Activated naive CD4-positive, alpha-beta T cell treated with anti-CD3 and anti-CD28 coated beads for 36 hours (primary cell): ENCODE measurements around the gene OAS3. TPM values are rescaled to one million over a fixed set of nuclear protein-coding genes. Genes with fewer than 3 reads are reported as not detected.

Experiments used
- CTCF ChIA-PET: fragments of 350-600 bp; sonication (Branson Sonifier 250); formaldehyde crosslinking; loops from one replicate; lab custom pipeline; 2021; ENCODE audit warnings: antibody characterized with exemption; lab: Charles Lee
- DNase-seq: peaks from one replicate; pipeline ENCODE4 v3.0.0-alpha.2; 2020
- H3K27ac Mint-ChIP-seq: one replicate; pipeline ENCODE4 v1.8.0; 2021; ENCODE audit warnings: mild to moderate bottlenecking, mixed read lengths
- H3K27me3 Mint-ChIP-seq: one replicate; pipeline ENCODE4 v1.8.0; 2021; ENCODE audit warnings: low read depth, mixed read lengths
- H3K36me3 Mint-ChIP-seq: one replicate; pipeline ENCODE4 v1.8.0; 2021; ENCODE audit warnings: low read depth, mixed read lengths
- H3K4me1 Mint-ChIP-seq: one replicate; pipeline ENCODE4 v1.8.0; 2021; ENCODE audit warnings: low read depth, mixed read lengths
- H3K4me3 Mint-ChIP-seq: one replicate; pipeline ENCODE4 v1.8.0; 2021; ENCODE audit warnings: mild to moderate bottlenecking, moderate library complexity, mixed read lengths
- H3K9me3 Mint-ChIP-seq: one replicate; pipeline ENCODE4 v1.8.0; 2021; ENCODE audit warnings: mixed read lengths
- intact Hi-C: fragments of 100-400 bp; cut with micrococcal nuclease; formaldehyde crosslinking; loops from one replicate; pipeline ENCODE4 v1.15.1; 2023
- total RNA-seq, 2 experiments: library from RNA; stranded (reverse); gene quantifications; one replicate each; pipeline ENCODE4 v1.2.3, GENCODE V29; 2021

Gene OAS3
- total RNA-seq, 2 experiments from 2014 or later, result 26.1 to 28.0 TPM

- intact Hi-C loops, result no loop called here
- no peaks in the 10 kb centered on the region for H3K27me3 Mint-ChIP-seq
- H3K9me3 Mint-ChIP-seq, result no peaks in the 10 kb centered on the region
- no peak overlapping the region for H3K27ac Mint-ChIP-seq
- H3K4me1 Mint-ChIP-seq, result no peaks in the 10 kb centered on the region
- no peak for DNase-seq
- peaks cover 27% of the 10 kb centered on the region for H3K36me3 Mint-ChIP-seq
- CTCF ChIA-PET, result interaction anchor here (1.2 kb wide), 1 partner anchor 84 kb away, joined by 3 read pairs; no protein-coding TSS in a partner anchor
- H3K4me3 Mint-ChIP-seq, result no peak overlapping the region
Measured at GRCh38 chr12:112964915-112965314, 26.6 kb downstream of the OAS3 start.

- no peak overlapping the region for H3K27ac Mint-ChIP-seq
- DNase-seq, result no peak
- no peaks in the 10 kb centered on the region for H3K27me3 Mint-ChIP-seq
- CTCF ChIA-PET, result no interaction called here
- H3K4me1 Mint-ChIP-seq, result no peaks in the 10 kb centered on the region
- H3K9me3 Mint-ChIP-seq, result no peaks in the 10 kb centered on the region
- H3K36me3 Mint-ChIP-seq, result peaks cover 25% of the 10 kb centered on the region
- intact Hi-C loops, result no loop called here
- H3K4me3 Mint-ChIP-seq, result no peak overlapping the region
Measured at GRCh38 chr12:112965643-112966042, 27.4 kb downstream of the OAS3 start.

GRCh38 chr12:112967306-112967705 lies 29.0 kb downstream of the OAS3 start:
- Mint-ChIP-seq H3K4me3 (no peak overlapping the region), H3K27me3 (no peaks in the 10 kb centered on the region), H3K9me3 (no peaks in the 10 kb centered on the region), H3K4me1 (no peaks in the 10 kb centered on the region), H3K36me3 (peaks cover 11% of the 10 kb centered on the region), H3K27ac (no peak overlapping the region)
- intact Hi-C loops, result no loop called here
- no peak for DNase-seq
- CTCF ChIA-PET, result interaction anchor here (1.0 kb wide), 1 partner anchor 26 kb away, joined by 3 read pairs; no protein-coding TSS in a partner anchor

- Mint-ChIP-seq H3K9me3 (no peaks in the 10 kb centered on the region), H3K27me3 (no peaks in the 10 kb centered on the region), H3K4me3 (no peak overlapping the region), H3K4me1 (no peaks in the 10 kb centered on the region), H3K27ac (peak overlapping the region; percentile 53), H3K36me3 (peaks cover 11% of the 10 kb centered on the region)
- CTCF ChIA-PET, result interaction anchor here (1.0 kb wide), 1 partner anchor 25 kb away, joined by 3 read pairs; no protein-coding TSS in a partner anchor
- DNase-seq, result no peak
- intact Hi-C loops, result no loop called here
Measured at GRCh38 chr12:112967858-112968257, 29.6 kb downstream of the OAS3 start.

- no peak for DNase-seq
- Mint-ChIP-seq H3K4me3 (no peak overlapping the region), H3K27ac (no peak overlapping the region), H3K9me3 (no peaks in the 10 kb centered on the region), H3K4me1 (no peaks in the 10 kb centered on the region), H3K36me3 (peaks cover 8% of the 10 kb centered on the region), H3K27me3 (no peaks in the 10 kb centered on the region)
- CTCF ChIA-PET, result interaction anchor here (1.0 kb wide), 1 partner anchor 11 kb away, joined by 3 read pairs; no protein-coding TSS in a partner anchor
- intact Hi-C loops, result loop anchor here (10.0 kb wide), 1 partner anchor 845 kb away; the partner anchor contains the start of gene TRAFD1
Measured at GRCh38 chr12:112969547-112970306, 31.5 kb downstream of the OAS3 start.

- Mint-ChIP-seq H3K9me3 (no peaks in the 10 kb centered on the region), H3K36me3 (peaks cover 8% of the 10 kb centered on the region), H3K27ac (no peak overlapping the region), H3K27me3 (no peaks in the 10 kb centered on the region), H3K4me3 (no peak overlapping the region), H3K4me1 (no peaks in the 10 kb centered on the region)
- intact Hi-C loops, result loop anchor here (10.0 kb wide), 1 partner anchor 846 kb away; the partner anchor contains the start of gene TRAFD1
- CTCF ChIA-PET, result no interaction called here
- DNase-seq, result no peak
Measured at GRCh38 chr12:112970391-112970790, 32.1 kb downstream of the OAS3 start.

GRCh38 chr12:112971248-112971647 lies 33.0 kb downstream of the OAS3 start:
- Mint-ChIP-seq H3K27me3 (no peaks in the 10 kb centered on the region), H3K4me3 (no peak overlapping the region), H3K36me3 (peaks cover 8% of the 10 kb centered on the region), H3K27ac (no peak overlapping the region), H3K4me1 (no peaks in the 10 kb centered on the region), H3K9me3 (no peaks in the 10 kb centered on the region)
- CTCF ChIA-PET, result interaction anchor here (2.0 kb wide), 1 partner anchor 21 kb away, joined by 5 read pairs; no protein-coding TSS in a partner anchor
- no peak for DNase-seq
- intact Hi-C loops, result loop anchor here (10.0 kb wide), 1 partner anchor 846 kb away; the partner anchor contains the start of gene TRAFD1

GRCh38 chr12:112973011-112973735 lies 34.9 kb downstream of the OAS3 start:
- intact Hi-C loops, result loop anchor here (10.0 kb wide), 1 partner anchor 848 kb away; the partner anchor contains the start of gene TRAFD1
- no peak overlapping the region for H3K4me3 Mint-ChIP-seq

GRCh38 chr12:112973818-112974231 lies 35.6 kb downstream of the OAS3 start:
- Mint-ChIP-seq H3K27ac (no peak overlapping the region), H3K4me3 (no peak overlapping the region), H3K27me3 (no peaks in the 10 kb centered on the region), H3K36me3 (peaks cover 10% of the 10 kb centered on the region), H3K9me3 (no peaks in the 10 kb centered on the region), H3K4me1 (peaks cover 11% of the 10 kb centered on the region)
- CTCF ChIA-PET, result no interaction called here
- intact Hi-C loops, result loop anchor here (10.0 kb wide), 1 partner anchor 849 kb away; the partner anchor contains the start of gene TRAFD1
- DNase-seq, result no peak

More at GRCh38 chr12:112973011-112973735, 34.9 kb downstream of the OAS3 start:
- Mint-ChIP-seq H3K4me1 (peaks cover 11% of the 10 kb centered on the region), H3K9me3 (no peaks in the 10 kb centered on the region), H3K27ac (no peak overlapping the region), H3K27me3 (no peaks in the 10 kb centered on the region), H3K36me3 (peaks cover 6% of the 10 kb centered on the region)
- CTCF ChIA-PET, result interaction anchor here (2.0 kb wide), 1 partner anchor 20 kb away, joined by 5 read pairs; no protein-coding TSS in a partner anchor
- no peak for DNase-seq

- no peak for DNase-seq
- Mint-ChIP-seq H3K27ac (no peak overlapping the region), H3K4me1 (peaks cover 11% of the 10 kb centered on the region), H3K36me3 (peaks cover 20% of the 10 kb centered on the region), H3K4me3 (no peak overlapping the region), H3K9me3 (no peaks in the 10 kb centered on the region), H3K27me3 (no peaks in the 10 kb centered on the region)
- intact Hi-C loops, result loop anchor here (5.0 to 10.0 kb wide), 4 partner anchors 177 to 850 kb away; partner anchors contain the start of genes TPCN1 and TRAFD1
- CTCF ChIA-PET, result interaction anchor here (1.3 to 2.4 kb wide), 2 partner anchors 18 to 75 kb away, joined by 8 to 11 read pairs; no protein-coding TSS in a partner anchor
Measured at GRCh38 chr12:112974904-112975303, 36.6 kb downstream of the OAS3 start.

GRCh38 chr12:112977139-112977538 lies 38.9 kb downstream of the OAS3 start:
- intact Hi-C loops, result loop anchor here (5.0 to 10.0 kb wide), 4 partner anchors 175 to 852 kb away; partner anchors contain the start of genes TPCN1 and TRAFD1
- peaks cover 36% of the 10 kb centered on the region for H3K36me3 Mint-ChIP-seq
- no peak overlapping the region for H3K4me3 Mint-ChIP-seq
- DNase-seq, result no peak
- H3K27me3 Mint-ChIP-seq, result no peaks in the 10 kb centered on the region
- H3K9me3 Mint-ChIP-seq, result peaks cover 8% of the 10 kb centered on the region
- CTCF ChIA-PET, result interaction anchor here (0.6 to 1.8 kb wide), 2 partner anchors 71 to 78 kb away, joined by 3 to 5 read pairs; no protein-coding TSS in a partner anchor
- peak overlapping the region; percentile 100 for H3K27ac Mint-ChIP-seq
- peaks cover 23% of the 10 kb centered on the region for H3K4me1 Mint-ChIP-seq
